ENCODE results near the gene SBF2. TPM values are rescaled to one million over a fixed set of nuclear protein-coding genes. Genes with fewer than 3 reads are reported as not detected.
A peak's percentile ranks its signal among the peaks of the same experiment; 100 is the strongest.

Gene SBF2
- total RNA-seq, 4 donors from 2014 or later = 20.6 to 48.6 (median 26.0) TPM

GRCh38 chr11:9982796-9983579 lies 311.0 kb downstream of the SBF2 start:
- WGBS, 2 donors = 72 to 81% methylated on average over 6 to 10 of the region's 16 CpGs
- no peak for TF ChIP-seq POLR2A (IDR thresholded peaks at IDR 0.05)
- no peak for TF ChIP-seq CTCF (IDR thresholded peaks at IDR 0.05)
- DNase-seq = no peak
- H3K27ac ChIP-seq = peak overlapping the region; percentile 9 to 54 (median 28)
- peaks cover 5 to 15% (median 6%) of the 10 kb centered on the region in 3 donors for H3K4me1 ChIP-seq
- H3K4me3 ChIP-seq = no peak overlapping the region
- intact Hi-C loops (cut with DNase I) = loop anchor here (10.0 kb wide), 1 partner anchor 322 kb away; the partner anchor contains the start of gene ADM
- H3K9me3 ChIP-seq = peaks cover 0 to 3% (median 0%) of the 10 kb centered on the region in 3 donors
- H3K27me3 ChIP-seq = no peaks in the 10 kb centered on the region
- H3K36me3 ChIP-seq = peaks cover 0 to 22% (median 0%) of the 10 kb centered on the region in 3 donors

GRCh38 chr11:9982127-9982795 lies 311.8 kb downstream of the SBF2 start:
- H3K4me3 ChIP-seq = no peak overlapping the region
- H3K36me3 ChIP-seq = peaks cover 0 to 15% (median 0%) of the 10 kb centered on the region in 3 donors
- 44 to 46% methylated on average over 6 of the region's 6 CpGs for WGBS, 2 donors
- no peak for DNase-seq
- peak overlapping the region; percentile 9 to 54 (median 28) for H3K27ac ChIP-seq
- H3K4me1 ChIP-seq = peaks cover 5 to 15% (median 6%) of the 10 kb centered on the region in 3 donors
- H3K9me3 ChIP-seq = no peaks in the 10 kb centered on the region
- H3K27me3 ChIP-seq = no peaks in the 10 kb centered on the region
- TF ChIP-seq CTCF (IDR thresholded peaks at IDR 0.05) = no peak
- TF ChIP-seq POLR2A (IDR thresholded peaks at IDR 0.05) = no peak
- intact Hi-C loops (cut with DNase I) = loop anchor here (10.0 kb wide), 1 partner anchor 323 kb away; the partner anchor contains the start of gene ADM

GRCh38 chr11:9980931-9981330 lies 313.1 kb downstream of the SBF2 start:
- no peak for TF ChIP-seq POLR2A (IDR thresholded peaks at IDR 0.05)
- DNase-seq = no peak
- intact Hi-C loops (cut with DNase I) = loop anchor here (10.0 kb wide), 1 partner anchor 324 kb away; the partner anchor contains the start of gene ADM
- Histone ChIP-seq H3K27me3 (no peaks in the 10 kb centered on the region), H3K9me3 (no peaks in the 10 kb centered on the region), H3K4me1 (peaks cover 5 to 15% (median 6%) of the 10 kb centered on the region in 3 donors), H3K36me3 (peaks cover 0 to 9% (median 0%) of the 10 kb centered on the region in 3 donors), H3K27ac (no peak overlapping the region), H3K4me3 (no peak overlapping the region)
- WGBS, 2 donors = 92 to 94% methylated on average over 1 of the region's 1 CpG

GRCh38 chr11:9977554-9977953 lies 316.5 kb downstream of the SBF2 start:
- intact Hi-C loops (cut with DNase I) = no loop called here
- 78 to 86% methylated on average over 1 of the region's 1 CpG for WGBS, 2 donors
- H3K9me3 ChIP-seq = no peaks in the 10 kb centered on the region
- no peak for TF ChIP-seq CTCF (IDR thresholded peaks at IDR 0.05)
- TF ChIP-seq POLR2A (IDR thresholded peaks at IDR 0.05) = no peak
- no peak overlapping the region for H3K27ac ChIP-seq
- peaks cover 0 to 8% (median 3%) of the 10 kb centered on the region in 3 donors for H3K4me1 ChIP-seq
- no peak for DNase-seq
- no peaks in the 10 kb centered on the region for H3K36me3 ChIP-seq
- no peaks in the 10 kb centered on the region for H3K27me3 ChIP-seq
- H3K4me3 ChIP-seq = no peak overlapping the region

- 96% methylated on average over 7 to 8 of the region's 8 CpGs for WGBS, 2 donors
- peaks cover 0 to 4% (median 0%) of the 10 kb centered on the region in 3 donors for H3K36me3 ChIP-seq
- no peak for DNase-seq
These were observed 319.6 kb downstream of the SBF2 start for GRCh38 chr11:9974375-9974774.

More at GRCh38 chr11:9974375-9974774, 319.6 kb downstream of the SBF2 start:
- Histone ChIP-seq H3K4me3 (no peak overlapping the region), H3K9me3 (no peaks in the 10 kb centered on the region), H3K4me1 (peaks cover 0 to 3% (median 0%) of the 10 kb centered on the region in 3 donors), H3K27ac (no peak overlapping the region), H3K27me3 (no peaks in the 10 kb centered on the region)
- TF ChIP-seq CTCF (IDR thresholded peaks at IDR 0.05) (no peak), POLR2A (IDR thresholded peaks at IDR 0.05) (no peak)
- intact Hi-C loops (cut with DNase I) = loop anchor here (5.0 kb wide), 1 partner anchor 217 kb away; no protein-coding TSS in a partner anchor

Data from esophagus squamous epithelium (tissue), 5 donors.